ENCODE measurements around the gene SLCO2B1. TPM values are rescaled to one million over a fixed set of nuclear protein-coding genes. Genes with fewer than 3 reads are reported as not detected.

The SLCO2B1 gene
- polyA plus RNA-seq, 12 donors, result 8.4 to 43.4 (median 11.7) TPM; not detected in 1

DNA sequence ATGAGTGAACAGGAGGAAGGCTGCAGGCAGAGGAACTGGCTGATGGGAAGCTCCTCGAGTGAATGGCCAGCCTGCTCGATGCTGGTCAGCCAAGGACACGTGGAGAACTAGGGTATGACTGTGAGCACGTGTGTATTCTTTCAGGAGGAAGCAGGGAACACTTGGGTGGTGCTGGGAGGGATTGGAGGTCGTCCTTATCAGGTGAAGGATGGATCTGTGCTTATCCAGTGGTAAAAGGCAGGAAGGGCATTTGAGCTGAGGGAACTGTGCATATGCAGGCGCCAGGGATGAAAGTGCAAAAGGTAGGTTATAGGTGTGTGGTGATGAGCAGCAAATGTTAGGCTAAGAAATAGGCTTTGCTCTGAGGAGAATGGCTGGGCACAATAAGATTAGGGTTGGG lies 9.7 kb upstream of the SLCO2B1 start:
- DNase-seq, result no peak

DNA sequence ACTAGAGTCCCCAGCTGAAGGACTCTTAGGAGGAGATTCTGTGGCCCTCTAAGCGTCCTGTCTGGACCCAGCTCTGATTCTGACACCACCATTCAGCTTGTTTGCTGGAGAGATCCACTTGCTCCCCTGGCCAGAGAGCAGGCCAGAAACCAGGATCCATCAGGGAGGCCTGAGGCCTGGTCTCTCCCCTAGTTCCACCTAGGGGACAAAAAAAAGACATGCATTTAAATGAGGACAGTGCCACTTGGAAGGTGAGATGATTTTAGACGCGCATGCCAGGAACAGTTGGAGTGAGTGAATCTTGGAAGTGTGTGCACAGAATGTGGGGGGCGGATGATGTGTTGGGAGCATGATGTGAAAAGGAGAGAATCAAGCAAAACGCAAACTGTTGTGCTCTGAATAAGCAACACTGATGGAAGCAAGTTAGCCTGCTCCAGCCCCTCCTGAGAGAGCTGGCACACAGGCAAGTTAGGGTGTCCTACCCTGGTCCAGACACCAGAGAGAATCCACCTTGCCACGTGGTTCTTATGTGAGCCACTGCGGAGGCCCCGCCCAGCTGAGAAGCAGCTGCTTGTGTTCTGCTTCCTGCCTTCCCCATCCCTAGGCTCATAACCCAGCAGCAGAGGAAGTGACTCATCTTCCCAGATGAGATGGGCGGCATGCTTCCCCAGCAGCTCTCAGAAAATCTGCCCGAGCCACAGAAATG lies 8.0 kb upstream of the SLCO2B1 start:
- DNase-seq, result peak; percentile 61

DNA sequence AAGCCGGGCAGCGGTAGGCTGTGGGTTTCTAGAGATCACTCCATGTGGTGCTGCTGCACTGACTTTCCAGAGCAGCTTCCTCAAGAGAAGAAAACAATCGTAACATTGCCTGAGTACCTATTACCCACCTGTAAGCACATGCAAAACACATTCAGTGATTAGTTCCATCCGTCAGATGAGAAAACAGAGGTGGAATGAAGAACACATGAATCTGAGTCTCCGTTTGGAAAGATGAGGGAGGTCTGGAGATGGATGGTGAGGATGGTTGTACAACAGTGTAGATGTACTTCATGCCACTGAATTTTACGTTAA lies 7.5 kb upstream of the SLCO2B1 start:
- DNase-seq, result no peak

DNA sequence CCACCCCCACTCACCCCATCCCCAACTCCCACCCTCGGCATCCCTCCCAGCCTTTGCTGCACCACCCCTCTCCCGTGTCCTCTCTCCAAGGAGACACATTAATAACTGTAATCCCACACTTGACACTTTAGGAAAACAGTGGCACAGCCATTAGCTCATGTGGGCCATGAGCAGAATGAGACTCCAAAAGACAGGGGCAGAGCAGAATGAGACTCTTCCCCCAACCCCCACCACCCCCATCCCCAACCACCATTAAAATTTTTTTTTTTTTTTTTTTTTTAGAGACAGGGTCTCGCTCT lies 6.2 kb upstream of the SLCO2B1 start:
- DNase-seq, result no peak

DNA sequence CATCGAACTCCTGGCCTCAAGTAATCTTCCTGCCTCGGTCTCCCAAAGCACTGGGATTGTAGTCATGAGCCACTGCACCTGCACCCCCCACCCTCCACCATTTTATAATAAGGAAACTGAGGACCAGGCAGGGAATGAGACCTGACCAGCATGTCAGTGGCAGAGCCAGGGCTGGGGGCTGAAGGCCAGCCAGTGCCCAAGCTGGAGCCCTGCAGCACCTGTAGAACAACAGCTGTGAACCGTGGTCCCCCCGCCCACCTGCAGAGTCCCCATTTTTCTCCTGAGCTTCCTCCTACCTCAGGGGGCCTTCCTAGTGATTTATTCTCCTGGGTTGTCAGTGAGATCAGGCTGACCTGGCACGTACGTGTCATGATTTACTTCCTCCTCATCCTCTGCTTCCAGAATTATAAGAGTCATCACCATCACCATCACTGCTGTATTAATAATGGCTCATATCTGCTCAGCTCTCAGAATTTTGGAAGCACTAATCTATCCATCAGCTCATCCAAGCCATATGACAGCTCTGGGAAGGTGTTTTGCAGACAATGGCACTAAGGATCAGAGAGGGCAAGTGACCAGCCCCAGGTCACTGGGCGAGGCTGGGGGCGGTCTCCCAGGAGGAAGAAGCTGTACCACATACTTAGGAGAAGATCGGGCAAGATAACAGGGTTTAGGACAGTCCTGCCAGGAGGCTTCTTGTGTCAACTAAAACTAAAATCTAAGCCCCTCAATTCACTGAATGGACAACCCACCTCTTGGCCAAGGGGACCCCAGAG lies 5.5 kb upstream of the SLCO2B1 start:
- no peak for DNase-seq

DNA sequence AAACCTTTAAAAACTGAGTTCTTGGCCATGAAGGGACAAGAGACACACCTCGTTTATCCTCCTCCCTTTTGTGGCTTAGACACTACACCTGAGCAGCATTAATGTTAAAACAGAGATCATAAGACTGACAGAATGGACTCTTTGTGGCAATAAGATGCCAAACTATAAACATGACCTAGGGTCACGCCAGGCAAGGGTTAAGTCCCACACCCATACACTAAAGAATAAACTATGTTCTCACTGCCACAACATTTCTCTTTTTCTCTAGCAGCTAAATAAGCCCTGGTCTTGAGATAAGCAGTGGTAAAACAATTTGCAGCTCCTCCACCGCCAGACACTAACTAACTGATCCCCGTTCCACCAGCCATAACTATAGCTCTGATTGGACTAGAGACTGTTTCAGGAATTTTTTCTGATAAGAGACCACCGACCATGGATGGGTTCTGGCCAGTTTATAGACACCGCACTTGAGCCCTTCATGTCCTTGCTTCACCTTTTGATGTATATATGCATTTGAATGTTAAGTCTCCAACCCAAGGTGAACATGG lies 4.9 kb upstream of the SLCO2B1 start:
- no peak for DNase-seq

DNA sequence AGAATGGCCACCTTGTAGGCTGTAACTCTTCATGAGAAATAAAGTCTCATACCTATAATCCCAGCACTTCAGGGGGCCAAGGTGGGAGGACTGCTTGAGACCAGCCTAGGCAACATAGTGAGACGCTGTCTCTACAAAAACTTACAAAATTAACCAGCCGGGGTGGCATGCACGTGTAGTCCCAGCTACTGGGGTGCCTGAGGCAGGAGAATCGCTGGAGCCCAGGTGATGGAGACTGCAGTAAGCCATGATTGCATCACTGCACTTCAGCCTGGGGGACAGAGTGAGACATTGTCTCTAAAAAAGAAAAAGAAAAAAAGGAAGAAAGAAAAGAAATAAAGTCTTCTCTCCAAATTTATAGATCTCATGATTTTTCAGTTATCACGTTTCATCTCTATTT lies 4.2 kb upstream of the SLCO2B1 start:
- DNase-seq, result no peak

DNA sequence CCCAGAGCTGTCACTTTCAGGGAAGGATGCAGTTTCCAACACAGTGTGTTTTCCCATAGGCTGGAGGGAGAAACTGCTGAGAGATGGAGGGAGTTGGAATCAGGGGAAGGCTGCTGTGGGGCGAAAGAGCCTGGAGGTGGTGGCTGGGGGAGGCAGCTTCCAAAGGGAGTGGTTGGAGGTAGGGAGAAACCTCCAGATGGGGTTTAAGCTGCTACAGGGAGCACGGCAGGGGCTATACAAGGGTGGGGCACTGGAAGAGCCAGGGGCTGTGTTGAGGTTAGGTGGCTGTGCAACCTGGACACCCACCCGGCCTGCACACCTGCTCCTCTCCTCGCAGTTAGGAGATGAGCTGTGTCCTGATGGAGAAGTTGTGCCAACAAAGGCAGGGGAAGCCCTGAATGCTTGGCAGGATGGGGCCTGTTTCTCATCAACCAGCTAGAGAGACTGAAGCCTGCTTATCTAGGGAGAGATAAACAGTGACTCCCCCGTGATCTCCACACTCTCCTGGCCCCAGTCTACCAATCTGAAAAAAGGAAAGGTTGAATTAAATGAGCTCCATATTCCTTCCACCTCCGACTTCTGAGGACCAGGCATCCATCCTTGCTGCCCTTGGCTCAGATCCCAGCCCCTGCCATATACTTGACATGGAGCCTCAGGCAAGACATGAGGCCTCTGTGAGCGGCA lies 3.6 kb upstream of the SLCO2B1 start:
- no peak for DNase-seq

DNA sequence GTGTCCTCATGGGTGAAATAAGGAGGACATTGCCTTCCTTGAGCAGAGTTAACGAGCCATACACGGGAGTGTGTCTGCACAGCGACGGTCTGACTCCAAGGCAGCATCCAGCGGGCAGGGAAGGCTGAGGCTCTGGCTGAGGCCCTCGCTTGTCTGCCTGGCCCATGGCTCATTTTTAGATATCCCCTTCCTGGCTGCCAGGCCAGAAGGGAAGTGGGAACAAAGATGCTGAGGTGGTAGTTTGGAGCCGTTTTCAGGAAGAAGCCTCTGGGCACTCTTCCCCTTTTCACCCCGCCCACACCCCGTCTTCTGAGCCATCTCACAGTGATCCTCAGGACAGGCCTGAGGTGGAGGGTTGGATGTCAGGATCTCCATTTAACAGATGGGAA lies 3.0 kb upstream of the SLCO2B1 start:
- DNase-seq, result no peak

DNA sequence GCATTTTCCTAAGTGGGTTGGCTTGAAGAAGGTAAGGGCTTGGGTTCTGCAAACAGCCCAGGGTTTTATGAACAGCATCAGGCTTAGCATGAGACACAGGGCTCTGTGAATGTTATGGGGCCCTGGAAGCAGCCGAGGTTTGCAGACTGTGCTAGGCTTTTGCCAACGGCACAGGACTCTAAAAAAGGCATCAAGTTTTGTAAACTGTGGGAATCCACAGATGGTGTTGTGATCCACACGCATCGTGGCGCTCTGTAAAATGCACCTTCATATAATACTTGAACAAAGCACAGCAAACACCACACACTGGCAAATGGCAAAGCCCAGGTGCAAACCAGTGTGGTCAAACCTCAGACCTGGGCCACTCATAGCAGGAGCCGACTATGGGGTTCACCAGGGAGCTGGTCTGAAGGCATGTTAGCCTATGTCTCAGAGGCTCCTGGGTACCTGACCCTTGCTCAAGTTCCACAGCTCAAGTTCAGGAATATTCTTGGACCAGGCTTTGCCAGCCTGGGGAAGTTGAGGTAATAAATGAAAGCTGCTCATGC lies 2.4 kb upstream of the SLCO2B1 start:
- DNase-seq, result no peak

DNA sequence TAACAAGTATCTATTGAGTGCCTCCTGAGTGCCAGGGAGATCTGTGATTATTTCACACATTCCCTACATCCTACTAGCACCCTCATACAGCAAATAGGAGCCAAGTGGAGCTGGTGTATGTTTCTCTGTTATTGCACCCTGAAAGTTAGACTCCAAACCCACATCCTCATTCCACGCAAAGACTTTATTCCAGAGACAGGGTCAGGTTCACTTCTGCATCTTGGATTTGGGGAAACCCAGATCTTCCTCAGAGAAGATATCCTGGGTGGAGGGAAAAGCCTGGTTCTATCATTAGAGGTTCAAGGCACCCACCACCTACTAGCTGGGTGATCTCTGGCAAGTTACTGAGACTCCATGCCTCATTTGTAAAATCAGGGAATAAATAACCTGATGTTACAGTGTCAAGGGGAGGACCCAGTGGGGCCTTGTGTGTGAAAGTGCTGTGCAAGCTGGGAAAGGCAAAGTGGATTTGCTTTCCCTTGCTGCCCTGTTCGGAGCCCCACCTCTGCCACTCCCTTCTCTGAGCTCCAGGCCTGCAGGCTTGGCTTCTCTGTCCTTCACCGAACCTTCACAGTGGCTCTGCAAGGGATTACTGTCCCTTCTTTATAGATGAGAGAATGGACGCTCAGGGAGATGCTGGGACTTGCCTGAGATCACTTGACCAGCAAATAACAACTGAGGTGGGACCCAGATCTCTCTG lies 991 bp upstream of the SLCO2B1 start:
- DNase-seq, result no peak

DNA sequence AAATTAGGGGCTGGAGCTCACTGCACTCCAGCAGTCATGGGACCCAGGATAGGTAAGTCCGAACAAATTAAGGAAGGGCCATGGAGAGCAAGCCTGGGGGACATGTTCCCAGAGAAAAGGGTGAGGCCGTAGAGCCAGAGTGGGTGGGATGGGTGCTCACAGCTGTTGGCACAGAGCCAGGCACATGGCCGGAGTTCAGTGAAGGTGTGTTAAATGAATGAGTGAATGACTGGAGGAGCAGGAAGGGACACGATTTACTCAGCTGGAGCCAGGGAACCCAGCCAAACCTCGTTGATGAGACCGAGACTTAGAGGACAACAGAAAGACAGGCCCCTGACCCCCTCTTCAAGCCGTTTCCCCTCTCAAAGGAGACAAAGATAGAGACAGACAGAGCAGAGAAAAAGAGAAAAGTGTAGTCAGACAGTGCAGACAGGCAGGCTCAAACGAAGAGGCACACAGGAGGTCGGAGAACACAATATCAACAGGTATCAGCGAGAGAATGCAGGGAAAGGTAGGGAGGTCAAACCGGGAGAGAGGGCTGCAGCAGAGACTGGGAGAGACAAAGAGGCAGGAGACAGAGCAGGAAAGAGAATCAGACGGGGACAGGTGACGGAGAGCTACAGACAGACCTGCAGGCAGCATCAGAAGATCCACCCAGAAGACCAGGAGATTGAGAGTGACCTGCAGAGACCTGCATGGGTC lies 590 bp downstream of the SLCO2B1 start:
- no peak for DNase-seq

DNA sequence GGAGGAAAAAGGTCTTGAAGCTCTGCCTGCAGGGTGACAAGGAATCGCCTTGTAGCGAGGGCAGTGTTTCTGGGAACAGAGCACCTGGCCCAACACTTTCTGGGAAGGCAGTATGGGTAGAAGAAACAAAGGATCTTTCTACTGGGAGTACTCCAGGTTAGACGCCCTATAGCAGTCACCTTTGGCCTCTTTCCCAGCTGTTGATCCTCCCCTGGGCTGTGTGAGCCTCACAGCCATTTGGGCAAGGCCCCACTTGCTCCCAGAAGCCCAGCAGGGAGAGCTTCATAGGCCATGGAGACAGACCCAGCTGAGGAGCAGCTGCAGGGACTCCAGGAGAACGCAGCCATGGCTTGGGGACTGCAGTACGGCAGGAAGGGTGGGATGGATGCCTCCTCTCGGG lies 1.2 kb downstream of the SLCO2B1 start:
- no peak for DNase-seq

DNA sequence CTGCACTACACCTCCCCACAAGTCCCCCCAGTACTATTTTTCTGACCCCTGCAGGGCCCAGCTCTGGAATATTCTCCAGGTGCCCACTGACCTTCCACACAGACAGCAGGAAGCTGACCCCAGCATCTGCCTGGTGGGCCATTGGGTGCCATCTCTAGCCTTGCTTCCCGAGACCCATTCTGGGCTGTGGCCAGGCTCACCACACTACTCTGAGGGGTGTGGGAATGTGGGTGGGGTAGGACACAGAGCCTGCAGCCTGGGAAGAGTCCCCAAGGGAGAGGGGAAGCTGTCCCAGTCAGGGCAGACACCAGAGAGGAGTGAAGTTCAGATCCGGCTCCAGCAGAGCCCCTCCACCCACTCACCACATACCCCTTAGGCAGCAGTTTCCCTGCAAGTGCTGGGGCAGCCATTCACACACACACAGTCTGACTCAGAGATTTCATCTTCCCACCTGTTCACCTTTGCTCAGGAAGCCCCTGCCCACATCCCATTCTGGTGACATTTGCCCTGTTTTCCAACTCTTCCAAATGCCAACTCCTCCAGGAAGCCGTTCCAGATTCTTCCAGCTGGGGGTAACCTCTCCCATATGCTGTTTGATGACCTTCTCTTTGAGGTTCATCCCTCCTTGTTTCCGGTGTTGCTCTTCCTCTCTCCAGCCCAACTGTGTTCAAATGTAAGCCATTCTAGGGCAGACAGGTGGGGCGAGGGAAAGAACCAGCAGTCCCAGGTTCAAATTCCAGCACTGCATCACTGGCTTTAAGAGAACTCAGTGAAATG lies 1.9 kb downstream of the SLCO2B1 start:
- DNase-seq, result no peak

DNA sequence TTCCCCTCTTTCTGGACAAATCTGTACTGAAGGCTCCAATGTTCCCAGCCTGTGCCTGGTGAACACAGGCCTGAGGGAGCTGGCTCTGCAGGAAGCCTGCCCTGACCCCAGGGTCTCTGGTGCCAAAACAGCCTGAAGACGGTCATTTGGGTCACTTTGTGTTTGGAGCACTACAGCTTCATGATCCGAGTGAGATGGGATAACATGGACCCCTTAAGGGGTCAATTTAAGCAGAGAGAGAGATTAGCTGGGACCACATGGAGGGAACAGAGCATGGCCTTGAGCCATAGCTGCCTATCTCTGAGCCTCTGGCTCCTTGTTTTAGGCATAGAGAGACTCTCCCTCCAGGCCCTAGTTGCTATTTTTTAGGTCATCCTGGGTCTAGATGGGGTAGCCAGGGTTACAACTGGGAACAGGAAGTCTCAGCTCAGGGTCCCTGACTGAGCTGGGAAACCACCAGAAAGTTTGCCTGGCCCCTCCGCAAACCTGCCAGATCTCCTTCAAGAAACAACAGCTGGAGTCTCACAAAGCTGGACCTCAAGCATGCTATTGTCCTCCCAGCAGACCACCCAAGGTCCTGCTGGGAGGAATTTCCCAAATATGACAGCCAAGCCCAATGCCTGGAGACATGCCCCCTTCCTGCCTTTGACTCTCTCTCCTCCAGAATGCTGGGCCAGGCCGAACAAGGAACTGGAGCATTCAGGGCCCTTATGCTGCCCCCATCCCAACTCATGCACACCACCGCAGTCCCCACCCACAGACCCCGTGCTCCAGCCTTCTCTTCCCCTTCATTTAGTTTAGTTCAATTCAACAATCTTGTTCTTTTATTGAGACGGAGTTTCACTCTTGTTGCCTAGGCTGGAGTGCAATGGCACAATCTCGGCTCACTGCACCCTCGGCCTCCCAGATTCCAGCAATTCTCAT lies 4.0 kb downstream of the SLCO2B1 start:
- no peak for DNase-seq

DNA sequence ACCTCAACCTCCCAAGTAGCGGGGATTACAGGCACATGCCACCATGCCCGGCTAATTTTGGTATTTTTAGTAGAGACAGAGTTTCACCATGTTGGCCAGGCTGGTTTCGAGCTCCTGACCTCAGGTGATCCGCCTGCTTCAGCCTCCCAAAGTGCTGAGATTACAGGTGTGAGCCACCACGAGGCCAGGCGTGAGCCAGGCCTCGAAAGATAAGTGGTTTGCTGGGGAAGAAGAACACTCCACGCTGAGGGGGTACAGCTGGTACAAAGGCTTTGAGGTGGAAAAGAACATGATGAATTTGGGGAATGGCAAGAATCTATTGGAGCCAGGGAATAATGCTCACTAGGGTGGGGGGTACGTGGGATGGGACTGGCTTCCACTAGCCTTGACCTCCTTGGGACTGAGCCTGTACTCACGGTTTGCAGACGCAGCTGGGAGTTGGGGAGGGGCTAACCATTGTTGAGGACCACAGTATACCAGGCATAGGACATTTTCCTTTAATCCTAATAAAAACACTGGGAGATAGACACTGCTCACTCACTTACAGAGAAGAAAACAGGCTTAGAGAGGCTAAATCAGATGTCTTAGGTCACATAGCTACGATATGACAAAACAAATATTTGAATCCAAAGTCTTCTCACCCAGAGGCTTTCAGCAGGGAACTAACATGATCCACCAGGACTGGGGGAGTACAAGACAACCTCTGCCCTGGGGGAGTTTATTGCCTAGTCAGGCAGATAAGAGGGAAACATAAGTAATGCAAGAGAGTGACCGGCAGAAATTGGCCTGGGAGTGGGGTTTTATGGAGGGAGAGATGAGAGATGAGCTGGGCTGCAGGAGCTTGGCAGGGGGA lies 4.9 kb downstream of the SLCO2B1 start:
- no peak for DNase-seq

DNA sequence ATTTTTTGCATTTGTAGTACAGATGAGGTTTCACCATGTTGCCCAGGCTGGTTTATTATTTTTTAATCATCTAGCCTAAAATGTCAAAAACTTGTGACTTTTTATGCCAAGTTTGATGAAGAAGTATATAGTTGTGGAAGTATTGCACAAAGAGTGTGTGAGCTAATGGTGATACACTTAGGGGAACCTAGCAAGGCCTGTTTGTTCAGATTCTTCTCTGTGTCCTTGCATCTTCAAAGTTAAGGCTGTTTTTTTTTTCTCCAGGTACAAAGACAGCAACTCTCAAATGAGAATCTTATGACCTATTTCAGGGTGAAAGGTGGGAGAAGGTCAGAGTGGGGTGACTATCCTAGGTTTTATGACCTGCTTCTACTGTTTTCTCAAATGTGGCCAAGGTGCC lies 7.3 kb downstream of the SLCO2B1 start:
- no peak for DNase-seq

DNA sequence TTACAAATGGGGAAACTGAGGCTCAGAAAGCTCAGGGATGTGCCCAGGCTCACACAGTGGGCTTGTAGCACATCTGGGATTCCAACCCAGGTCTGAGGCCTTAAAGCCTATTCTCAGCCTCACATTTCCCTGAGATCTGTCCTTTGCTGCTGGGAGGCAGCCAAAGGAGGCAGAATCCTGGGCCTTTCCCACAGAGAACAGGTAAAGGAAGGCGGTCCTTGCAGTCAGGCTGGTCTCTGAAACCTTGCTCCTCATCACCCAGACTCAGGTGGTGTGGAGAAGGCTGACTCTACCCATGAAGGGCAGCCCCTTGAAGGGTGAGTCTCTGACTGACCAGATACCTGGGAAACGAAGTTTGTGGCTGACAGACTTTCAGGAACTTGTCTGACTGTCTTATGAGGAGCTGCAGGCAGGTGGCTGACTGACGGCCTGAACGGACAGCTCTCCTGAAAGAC lies 7.8 kb downstream of the SLCO2B1 start:
- DNase-seq, result no peak
